Natural killer cell treated with Interleukin-12 subunit alpha and Interleukin-12 subunit beta and Interleukin-15 and Interleukin-18, amount 100 ng/mL, for 72 hours (primary cell): Measurements from ENCODE around the gene HLCS. TPM values are rescaled to one million over a fixed set of nuclear protein-coding genes. Genes with fewer than 3 reads are reported as not detected.
A peak's percentile ranks its signal among the peaks of the same experiment; 100 is the strongest.

Experiments used
- ATAC-seq, 2 donors: fragments of 150-1000 bp; cut with Tn5 transposase in 1 of 2; sonication (Bioruptor Pico), chemical (Tn5 transposase) in 1 of 2; 2 replicates each; pipeline ENCODE4 v1.10.0; 2021
- DNase-seq: peaks from one replicate; pipeline ENCODE4 v3.0.0; 2022; ENCODE audit warnings: low spot score
- H3K27ac Mint-ChIP-seq, 2 donors: 1 replicate in 1 of 2; 2 replicates in 1 of 2; pipeline ENCODE4 v1.8.0; 2022; ENCODE audit warnings: mixed read lengths in 2 of 2, mild to moderate bottlenecking in 1 of 2, moderate library complexity in 1 of 2
- H3K27me3 Mint-ChIP-seq, 2 donors: 1 replicate in 1 of 2; 2 replicates in 1 of 2; pipeline ENCODE4 v1.8.0; 2022; ENCODE audit warnings: mixed read lengths in 2 of 2
- H3K36me3 Mint-ChIP-seq: one replicate; pipeline ENCODE4 v1.8.0; 2022; ENCODE audit warnings: mixed read lengths
- H3K4me1 Mint-ChIP-seq, 2 donors: 1 replicate in 1 of 2; 2 replicates in 1 of 2; pipeline ENCODE4 v1.8.0; 2022; ENCODE audit warnings: low read depth in 2 of 2, mixed read lengths in 2 of 2, mild to moderate bottlenecking in 1 of 2
- H3K4me3 Mint-ChIP-seq: one replicate; pipeline ENCODE4 v1.8.0; 2022; ENCODE audit warnings: mixed read lengths
- H3K9me3 Mint-ChIP-seq: 2 replicates; pipeline ENCODE4 v1.8.0; 2022; ENCODE audit warnings: mixed read lengths
- total RNA-seq, 2 donors: library from RNA; stranded (reverse); gene quantifications; one replicate each; pipeline ENCODE4 v1.2.3, GENCODE V29; 2022

The HLCS gene
- total RNA-seq, 2 donors from 2014 or later: 16.1 to 30.7 TPM

GRCh38 chr21:36845790-36846189 lies 120.7 kb downstream of the HLCS start:
- no peak for ATAC-seq
- Mint-ChIP-seq H3K9me3 (no peaks in the 10 kb centered on the region), H3K36me3 (no peaks in the 10 kb centered on the region), H3K27ac (no peak overlapping the region), H3K4me3 (no peak overlapping the region), H3K27me3 (no peaks in the 10 kb centered on the region), H3K4me1 (peaks cover 0 to 6% of the 10 kb centered on the region in 2 donors)
- no peak for DNase-seq

- ATAC-seq (no peak), DNase-seq (no peak)
- H3K9me3 Mint-ChIP-seq: no peaks in the 10 kb centered on the region
- no peaks in the 10 kb centered on the region for H3K36me3 Mint-ChIP-seq
- no peak overlapping the region for H3K27ac Mint-ChIP-seq
- no peaks in the 10 kb centered on the region for H3K27me3 Mint-ChIP-seq
- H3K4me1 Mint-ChIP-seq: peaks cover 0 to 6% of the 10 kb centered on the region in 2 donors
- no peak overlapping the region for H3K4me3 Mint-ChIP-seq
Measured at GRCh38 chr21:36845070-36845469, 121.4 kb downstream of the HLCS start.

GRCh38 chr21:36841866-36842265 lies 124.6 kb downstream of the HLCS start:
- Mint-ChIP-seq H3K36me3 (no peaks in the 10 kb centered on the region), H3K4me3 (no peak overlapping the region), H3K27me3 (no peaks in the 10 kb centered on the region), H3K4me1 (peaks cover 0 to 6% of the 10 kb centered on the region in 2 donors), H3K27ac (no peak overlapping the region), H3K9me3 (no peaks in the 10 kb centered on the region)
- no peak for ATAC-seq
- DNase-seq: no peak

- peaks cover 0 to 4% of the 10 kb centered on the region in 2 donors for H3K4me1 Mint-ChIP-seq
- H3K27ac Mint-ChIP-seq: no peak overlapping the region
- H3K27me3 Mint-ChIP-seq: no peaks in the 10 kb centered on the region
- ATAC-seq (no peak), DNase-seq (no peak)
- no peaks in the 10 kb centered on the region for H3K36me3 Mint-ChIP-seq
- no peak overlapping the region for H3K4me3 Mint-ChIP-seq
- no peaks in the 10 kb centered on the region for H3K9me3 Mint-ChIP-seq
Measured at GRCh38 chr21:36839735-36840134, 126.7 kb downstream of the HLCS start.

GRCh38 chr21:36839123-36839522 lies 127.3 kb downstream of the HLCS start:
- H3K27me3 Mint-ChIP-seq: no peaks in the 10 kb centered on the region
- ATAC-seq (no peak), DNase-seq (no peak)
- H3K27ac Mint-ChIP-seq: no peak overlapping the region
- H3K4me3 Mint-ChIP-seq: no peak overlapping the region
- H3K9me3 Mint-ChIP-seq: no peaks in the 10 kb centered on the region
- H3K4me1 Mint-ChIP-seq: peaks cover 0 to 3% of the 10 kb centered on the region in 2 donors
- no peaks in the 10 kb centered on the region for H3K36me3 Mint-ChIP-seq

GRCh38 chr21:36835383-36835795 lies 131.1 kb downstream of the HLCS start:
- DNase-seq (no peak), ATAC-seq (no peak)
- Mint-ChIP-seq H3K9me3 (no peaks in the 10 kb centered on the region), H3K4me1 (peaks cover 0 to 3% of the 10 kb centered on the region in 2 donors), H3K27me3 (no peaks in the 10 kb centered on the region), H3K36me3 (no peaks in the 10 kb centered on the region), H3K4me3 (no peak overlapping the region), H3K27ac (no peak overlapping the region)

GRCh38 chr21:36834192-36834591 lies 132.3 kb downstream of the HLCS start:
- DNase-seq: no peak
- Mint-ChIP-seq H3K36me3 (no peaks in the 10 kb centered on the region), H3K4me1 (peaks cover 0 to 3% of the 10 kb centered on the region in 2 donors), H3K4me3 (no peak overlapping the region), H3K27ac (no peak overlapping the region), H3K9me3 (no peaks in the 10 kb centered on the region), H3K27me3 (no peaks in the 10 kb centered on the region)
- ATAC-seq: no peak

GRCh38 chr21:36830100-36830499 lies 136.4 kb downstream of the HLCS start:
- no peaks in the 10 kb centered on the region for H3K27me3 Mint-ChIP-seq

GRCh38 chr21:36828891-36829515 lies 137.5 kb downstream of the HLCS start:
- DNase-seq (no peak), ATAC-seq (no peak)
- H3K4me3 Mint-ChIP-seq: no peak overlapping the region
- no peaks in the 10 kb centered on the region for H3K9me3 Mint-ChIP-seq
- no peaks in the 10 kb centered on the region for H3K27me3 Mint-ChIP-seq
- H3K4me1 Mint-ChIP-seq: peaks cover 0 to 5% of the 10 kb centered on the region in 2 donors
- H3K27ac Mint-ChIP-seq: no peak overlapping the region
- no peaks in the 10 kb centered on the region for H3K36me3 Mint-ChIP-seq

More at GRCh38 chr21:36830100-36830499, 136.4 kb downstream of the HLCS start:
- H3K4me1 Mint-ChIP-seq: peaks cover 0 to 5% of the 10 kb centered on the region in 2 donors
- H3K36me3 Mint-ChIP-seq: no peaks in the 10 kb centered on the region
- DNase-seq (no peak), ATAC-seq (no peak)
- H3K9me3 Mint-ChIP-seq: no peaks in the 10 kb centered on the region
- H3K4me3 Mint-ChIP-seq: no peak overlapping the region
- no peak overlapping the region for H3K27ac Mint-ChIP-seq

GRCh38 chr21:36828208-36828607 lies 138.3 kb downstream of the HLCS start:
- Mint-ChIP-seq H3K4me3 (no peak overlapping the region), H3K36me3 (no peaks in the 10 kb centered on the region), H3K9me3 (no peaks in the 10 kb centered on the region), H3K27ac (no peak overlapping the region), H3K4me1 (peaks cover 0 to 5% of the 10 kb centered on the region in 2 donors), H3K27me3 (no peaks in the 10 kb centered on the region)
- DNase-seq: no peak
- no peak for ATAC-seq

- Mint-ChIP-seq H3K27ac (no peak overlapping the region), H3K27me3 (no peaks in the 10 kb centered on the region), H3K4me3 (no peak overlapping the region), H3K9me3 (no peaks in the 10 kb centered on the region), H3K4me1 (peaks cover 0 to 3% of the 10 kb centered on the region in 2 donors), H3K36me3 (no peaks in the 10 kb centered on the region)
- DNase-seq: no peak
- ATAC-seq: no peak
Measured at GRCh38 chr21:36825658-36826057, 140.8 kb downstream of the HLCS start.

GRCh38 chr21:36821032-36821299 lies 145.5 kb downstream of the HLCS start:
- H3K36me3 Mint-ChIP-seq: no peaks in the 10 kb centered on the region
- H3K4me1 Mint-ChIP-seq: no peaks in the 10 kb centered on the region
- no peak overlapping the region for H3K27ac Mint-ChIP-seq
- no peaks in the 10 kb centered on the region for H3K27me3 Mint-ChIP-seq
- no peak overlapping the region for H3K4me3 Mint-ChIP-seq
- no peak for ATAC-seq
- no peaks in the 10 kb centered on the region for H3K9me3 Mint-ChIP-seq
- no peak for DNase-seq

GRCh38 chr21:36820176-36821031 lies 146.1 kb downstream of the HLCS start:
- Mint-ChIP-seq H3K4me3 (no peak overlapping the region), H3K9me3 (no peaks in the 10 kb centered on the region), H3K36me3 (no peaks in the 10 kb centered on the region), H3K27me3 (no peaks in the 10 kb centered on the region), H3K27ac (no peak overlapping the region), H3K4me1 (no peaks in the 10 kb centered on the region)
- no peak for DNase-seq
- ATAC-seq: peak in 1 of 2 donors; percentile 31

GRCh38 chr21:36817732-36818450 lies 148.6 kb downstream of the HLCS start:
- H3K4me3 Mint-ChIP-seq: no peak overlapping the region
- H3K27me3 Mint-ChIP-seq: no peaks in the 10 kb centered on the region
- H3K4me1 Mint-ChIP-seq: no peaks in the 10 kb centered on the region
- ATAC-seq (no peak), DNase-seq (no peak)
- no peaks in the 10 kb centered on the region for H3K9me3 Mint-ChIP-seq
- H3K27ac Mint-ChIP-seq: no peak overlapping the region
- no peaks in the 10 kb centered on the region for H3K36me3 Mint-ChIP-seq
